ENCODE data around the gene PAX7. TPM values are rescaled to one million over a fixed set of nuclear protein-coding genes. Genes with fewer than 3 reads are reported as not detected.

PAX7 gene
- total and polyA plus RNA-seq, 2 of the 4 experiments (the other 2 are of a cell fraction) = not detected

- TF ChIP-seq MAZ (IDR thresholded peaks at IDR 0.05; ENCODE audit: borderline replicate concordance, low read depth, low read length) = no peak
- no peak for TF ChIP-seq CEBPB (IDR thresholded peaks at IDR 0.05; ENCODE audit: low read depth, low read length)
- no peak for TF ChIP-seq FOS (IDR thresholded peaks at IDR 0.05; ENCODE audit: low read depth, low read length)
- TF ChIP-seq RCOR1 (IDR thresholded peaks at IDR 0.05; ENCODE audit: insufficient replicate concordance, low read length) = no peak
- TF ChIP-seq MXI1 (IDR thresholded peaks at IDR 0.05; ENCODE audit: borderline replicate concordance, low read depth, low read length) = no peak
- TF ChIP-seq SMC3 (IDR thresholded peaks at IDR 0.05; ENCODE audit: low read depth, low read length) = no peak
- no peak for TF ChIP-seq USF2 (IDR thresholded peaks at IDR 0.05; ENCODE audit: low read depth, low read length)
- no peak for TF ChIP-seq RFX5 (IDR thresholded peaks at IDR 0.05; ENCODE audit: low read depth, low read length)
- no peak for TF ChIP-seq ELK1 (IDR thresholded peaks at IDR 0.05; ENCODE audit: borderline replicate concordance, low read depth, low read length)
- TF ChIP-seq MAFK (IDR thresholded peaks at IDR 0.05; ENCODE audit: low read depth, low read length) = no peak
- in situ Hi-C loops (cut with MboI; ENCODE audit: low sequenced_read_pairs) (no loop called here), intact Hi-C loops (cut with micrococcal nuclease) (no loop called here), dilution Hi-C loops (cut with HindIII; ENCODE audit: low sequenced_read_pairs, unreplicated experiment) (no loop called here)
- H4K20me1 ChIP-seq (ENCODE audit: insufficient read depth, low read length) = no peaks in the 10 kb centered on the region
- BruUV-seq (replicated peaks) = no TSS peak
- H2AK9ac ChIP-seq (replicated peaks; ENCODE audit: low read depth, low read length, poor library complexity) = no peak overlapping the region
- H3K9me3 ChIP-seq (ENCODE audit: control insufficient read depth, insufficient read depth, low read length) = no peaks in the 10 kb centered on the region
- no peaks in the 10 kb centered on the region for H3K36me3 ChIP-seq (ENCODE audit: control insufficient read depth, insufficient read depth, low read length)
- no peaks in the 10 kb centered on the region for H3K9me1 ChIP-seq (ENCODE audit: insufficient read depth, low read length)
- no peak overlapping the region for H2BK20ac ChIP-seq (ENCODE audit: low read depth, low read length)
- no peak overlapping the region for H2AK5ac ChIP-seq (ENCODE audit: low read depth, low read length)
- no peak overlapping the region for H3K9ac ChIP-seq (ENCODE audit: low read depth, low read length)
- H3K56ac ChIP-seq (ENCODE audit: extremely low read depth, insufficient read depth, low read length) = no peak overlapping the region
- DNase-seq = no peak
- no peaks in the 10 kb centered on the region for H3K79me1 ChIP-seq (ENCODE audit: low read depth in 1 of 2, low read length in 2 of 2)
- H4K91ac ChIP-seq (ENCODE audit: insufficient read depth, low read depth, low read length) = no peak overlapping the region
- CTCF ChIA-PET = no interaction called here
- WGBS, 2 experiments (ENCODE audit: extremely low coverage in 2 of 2, insufficient read length in 1 of 2) = no CpG with 5 or more reads among the region's 9 CpGs
- H2AFZ ChIP-seq (replicated peaks; ENCODE audit: low read length, poor library complexity) = no peak overlapping the region
- H2BK15ac ChIP-seq (ENCODE audit: low read depth, low read length) = no peak overlapping the region
- H3K4me2 ChIP-seq (ENCODE audit: low read depth, low read length) = no peak overlapping the region
- no peaks in the 10 kb centered on the region for H3K4me1 ChIP-seq (ENCODE audit: control insufficient read depth, insufficient read depth, low read length)
- no peak overlapping the region for H4K5ac ChIP-seq (ENCODE audit: low read depth, low read length)
- H3K4me3 ChIP-seq (ENCODE audit: insufficient read depth, low read depth, low read length) = no peak overlapping the region
- no peak overlapping the region for H3K27ac ChIP-seq (ENCODE audit: insufficient read depth, low read length)
- POLR2A ChIA-PET (ENCODE audit: unreplicated experiment) = no interaction called here
- H3K4ac ChIP-seq (ENCODE audit: low read depth, low read length) = no peak overlapping the region
- no peak overlapping the region for H2BK5ac ChIP-seq (ENCODE audit: low read depth, low read length, poor library complexity, severe bottlenecking)
- no peak overlapping the region for H2BK120ac ChIP-seq (ENCODE audit: low read depth, low read length)
- no peak overlapping the region for H3K18ac ChIP-seq (ENCODE audit: low read depth, low read length)
- no peak overlapping the region for H4K8ac ChIP-seq (ENCODE audit: low read depth in 2 of 2, low read length in 2 of 2)
- ATAC-seq (ENCODE audit: low read depth) = no peak
- no peak overlapping the region for H3K23ac ChIP-seq (ENCODE audit: low read depth, low read length)
- peaks cover 11% of the 10 kb centered on the region for H3K27me3 ChIP-seq (ENCODE audit: control insufficient read depth, insufficient read depth, low read length)
- no peak overlapping the region for H3K14ac ChIP-seq (replicated peaks; ENCODE audit: low read depth, low read length)
Measured at GRCh38 chr1:18773753-18774152, 143.1 kb downstream of the PAX7 start.

Measured in IMR-90 (cell line).